Measurements from ENCODE around the gene HDHD2.

GRCh38 chr18:47143153-47143552 lies 7.1 kb downstream of the HDHD2 start:
- TF ChIP-seq, protein P1, sequence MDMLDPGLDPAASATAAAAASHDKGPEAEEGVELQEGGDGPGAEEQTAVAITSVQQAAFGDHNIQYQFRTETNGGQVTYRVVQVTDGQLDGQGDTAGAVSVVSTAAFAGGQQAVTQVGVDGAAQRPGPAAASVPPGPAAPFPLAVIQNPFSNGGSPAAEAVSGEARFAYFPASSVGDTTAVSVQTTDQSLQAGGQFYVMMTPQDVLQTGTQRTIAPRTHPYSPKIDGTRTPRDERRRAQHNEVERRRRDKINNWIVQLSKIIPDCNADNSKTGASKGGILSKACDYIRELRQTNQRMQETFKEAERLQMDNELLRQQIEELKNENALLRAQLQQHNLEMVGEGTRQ (IDR thresholded peaks at IDR 0.05; ENCODE audit: low read depth, low read length): no peak
- TF ChIP-seq, protein P1 (CRISPR knock-in tag; IDR thresholded peaks at IDR 0.05; ENCODE audit: borderline replicate concordance): no peak
- TF ChIP-seq ZNF253 (CRISPR knock-in tag; IDR thresholded peaks at IDR 0.05; ENCODE audit: borderline replicate concordance) (no peak), POLR2AphosphoS5 (IDR thresholded peaks at IDR 0.05; ENCODE audit: low read depth, low read length) (no peak), CHD4 (IDR thresholded peaks at IDR 0.05; ENCODE audit: borderline replicate concordance, low read length) (no peak), NFE2L1 (CRISPR knock-in tag; IDR thresholded peaks at IDR 0.05; ENCODE audit: borderline replicate concordance) (no peak), CENPX (CRISPR knock-in tag; IDR thresholded peaks at IDR 0.05) (no peak), ZNF792 (CRISPR knock-in tag; IDR thresholded peaks at IDR 0.05) (no peak), HNRNPK (IDR thresholded peaks at IDR 0.05; ENCODE audit: low read depth, low read length, poor library complexity, severe bottlenecking) (no peak), SOX5 (CRISPR knock-in tag; IDR thresholded peaks at IDR 0.05; ENCODE audit: borderline replicate concordance) (no peak), YY1 (IDR thresholded peaks at IDR 0.05; ENCODE audit: insufficient read depth, insufficient replicate concordance, low read depth, low read length) (no peak), MYC (CRISPR knock-in tag; IDR thresholded peaks at IDR 0.05; ENCODE audit: borderline replicate concordance) (no peak), ZMAT5 (CRISPR knock-in tag; IDR thresholded peaks at IDR 0.05; ENCODE audit: borderline replicate concordance, low read depth) (no peak)
